WTC11 (cell line): Measurements from ENCODE around the gene CNOT8. TPM values are rescaled to one million over a fixed set of nuclear protein-coding genes. Genes with fewer than 3 reads are reported as not detected.

Experiments
- ATAC-seq: fragments of 200-7000 bp; cut with Tn5 transposase; 2 replicates; pipeline ENCODE4 v1.10.0; 2021; ENCODE audit warnings: mild to moderate bottlenecking, moderate library complexity
- CTCF ChIA-PET: fragments of 300-600 bp; sonication (Branson Sonifier 250); formaldehyde crosslinking; loops from one replicate; lab custom pipeline; 2021; ENCODE audit warnings: antibody characterized with exemption; lab: Charles Lee
- POLR2A ChIA-PET: fragments of 350-600 bp; sonication (Branson Sonifier 250); formaldehyde crosslinking; loops from one replicate; lab custom pipeline; 2021; ENCODE audit warnings: antibody characterized with exemption; lab: Charles Lee
- DNase-seq: peaks from one replicate; pipeline ENCODE4 v3.0.0; 2021; ENCODE audit warnings: low spot score
- H3K27ac Mint-ChIP-seq: 2 replicates; pipeline ENCODE4 v1.8.0; 2021; ENCODE audit warnings: mixed read lengths
- H3K27me3 Mint-ChIP-seq: 2 replicates; pipeline ENCODE4 v1.8.0; 2021; ENCODE audit warnings: low read depth, mild to moderate bottlenecking, moderate library complexity, mixed read lengths
- H3K36me3 Mint-ChIP-seq: 2 replicates; pipeline ENCODE4 v1.8.0; 2021; ENCODE audit warnings: mixed read lengths
- H3K4me1 Mint-ChIP-seq: 2 replicates; pipeline ENCODE4 v1.8.0; 2022; ENCODE audit warnings: mixed read lengths
- H3K4me3 Mint-ChIP-seq: 2 replicates; pipeline ENCODE4 v1.8.0; 2021; ENCODE audit warnings: mild to moderate bottlenecking, moderate library complexity, mixed read lengths
- H3K9me3 Mint-ChIP-seq: 2 replicates; pipeline ENCODE4 v1.8.0; 2021; ENCODE audit warnings: mixed read lengths
- ATF1 ChIP-seq: sonication (generic); formaldehyde crosslinking; IDR thresholded peaks from 2 replicates; pipeline ENCODE4 v1.8.1; 2023; ENCODE audit warnings: mild to moderate bottlenecking, moderate library complexity, missing genetic modification reagents
- FOXJ3 ChIP-seq: sonication (generic); formaldehyde crosslinking; IDR thresholded peaks from 2 replicates; pipeline ENCODE4 v1.9.0; 2021; ENCODE audit warnings: missing genetic modification reagents, mild to moderate bottlenecking, borderline replicate concordance
- GABPB1 ChIP-seq: sonication (generic); formaldehyde crosslinking; IDR thresholded peaks from 2 replicates; pipeline ENCODE4 v1.8.1; 2023; ENCODE audit warnings: mild to moderate bottlenecking, missing genetic modification reagents
- GRHL2 ChIP-seq: fragments of 250-450 bp; sonication (Bioruptor Pico); IDR thresholded peaks from 2 replicates; pipeline ENCODE4 v1.8.0; 2022; ENCODE audit warnings: mild to moderate bottlenecking, moderate library complexity; ENCODE audit not compliant: insufficient replicate concordance, severe bottlenecking
- MYBL2 ChIP-seq: sonication (generic); formaldehyde crosslinking; IDR thresholded peaks from 2 replicates; pipeline ENCODE4 v1.8.1; 2023; ENCODE audit warnings: mild to moderate bottlenecking, moderate library complexity, missing genetic modification reagents
- NFATC4 ChIP-seq: fragments of 250-450 bp; sonication (Bioruptor Pico); IDR thresholded peaks from 2 replicates; pipeline ENCODE4 v1.9.0; 2021; ENCODE audit warnings: mild to moderate bottlenecking
- SMAD3 ChIP-seq: sonication (generic); formaldehyde crosslinking; IDR thresholded peaks from 2 replicates; pipeline ENCODE4 v1.8.0; 2022; ENCODE audit warnings: missing genetic modification reagents, mild to moderate bottlenecking, borderline replicate concordance
- SMAD4 ChIP-seq: sonication (generic); formaldehyde crosslinking; IDR thresholded peaks from 2 replicates; pipeline ENCODE4 v1.8.0; 2022; ENCODE audit warnings: mild to moderate bottlenecking, missing genetic modification reagents
- TP53 ChIP-seq: sonication (generic); formaldehyde crosslinking; IDR thresholded peaks from 2 replicates; pipeline ENCODE4 v1.8.1; 2023; ENCODE audit warnings: mild to moderate bottlenecking, missing genetic modification reagents
- ZNF121 ChIP-seq: sonication (generic); formaldehyde crosslinking; IDR thresholded peaks from 2 replicates; pipeline ENCODE4 v1.8.0; 2023; ENCODE audit warnings: missing genetic modification reagents
- ZNF219 ChIP-seq: sonication (generic); formaldehyde crosslinking; IDR thresholded peaks from 2 replicates; pipeline ENCODE4 v1.8.0; 2023; ENCODE audit warnings: missing genetic modification reagents, mild to moderate bottlenecking, borderline replicate concordance
- total RNA-seq: library from RNA; stranded (reverse); gene quantifications from 3 replicates; pipeline ENCODE4 v1.2.3, GENCODE V29; 2021
- TF ChIP-seq, protein P1 (sequence below): sonication (generic); formaldehyde crosslinking; IDR thresholded peaks from 2 replicates; pipeline ENCODE4 v1.8.1; 2023; ENCODE audit warnings: mild to moderate bottlenecking, missing genetic modification reagents, borderline replicate concordance
- TF ChIP-seq, protein P2 (sequence below): sonication (generic); formaldehyde crosslinking; IDR thresholded peaks from 2 replicates; pipeline ENCODE4 v1.8.0; 2022; ENCODE audit warnings: mild to moderate bottlenecking, missing genetic modification reagents
- TF ChIP-seq, protein P3 (sequence below): fragments of 250-450 bp; sonication (Bioruptor Pico); IDR thresholded peaks from 2 replicates; pipeline ENCODE4 v1.9.0; 2021; ENCODE audit warnings: mild to moderate bottlenecking
- TF ChIP-seq, protein P4 (sequence below): sonication (generic); formaldehyde crosslinking; conservative IDR thresholded peaks from 2 replicates; pipeline ENCODE4 v1.8.1; 2022; ENCODE audit warnings: mild to moderate bottlenecking, missing genetic modification reagents
- TF ChIP-seq, protein P5 (sequence below): sonication (generic); formaldehyde crosslinking; IDR thresholded peaks from 2 replicates; pipeline ENCODE4 v1.8.1; 2023; ENCODE audit warnings: mild to moderate bottlenecking, missing genetic modification reagents, moderate library complexity
- TF ChIP-seq, protein P6 (sequence below): sonication (generic); formaldehyde crosslinking; IDR thresholded peaks from 2 replicates; pipeline ENCODE4 v1.8.1; 2023; ENCODE audit warnings: mild to moderate bottlenecking, moderate library complexity, missing genetic modification reagents
- TF ChIP-seq, protein P7 (sequence below): fragments of 250-450 bp; sonication (Bioruptor Pico); IDR thresholded peaks from 2 replicates; pipeline ENCODE4 v1.8.0; 2021; ENCODE audit warnings: mild to moderate bottlenecking

CNOT8 gene
- total RNA-seq, 1 experiment from 2014 or later, result 58.6 TPM

DNA sequence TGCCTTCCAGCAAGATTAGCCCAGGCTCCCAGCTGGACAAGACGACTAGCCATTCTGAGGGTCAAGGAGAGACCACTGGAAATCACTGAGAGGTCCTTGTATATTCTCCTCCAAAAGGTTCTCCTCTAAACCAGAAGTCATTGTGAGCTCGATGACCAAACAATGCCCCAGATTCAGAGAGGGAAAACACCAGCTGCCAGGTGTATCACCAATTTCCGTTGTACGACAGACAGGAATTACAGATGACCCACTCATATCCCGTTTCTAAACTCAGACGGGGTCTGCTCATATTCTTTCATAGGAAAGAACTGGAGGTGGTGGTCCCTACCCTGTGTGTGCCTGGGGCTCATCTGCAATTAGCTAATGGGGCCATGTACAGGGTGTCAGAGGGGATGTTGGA is 22.2 kb upstream of the CNOT8 start:
- TF ChIP-seq, protein P1, sequence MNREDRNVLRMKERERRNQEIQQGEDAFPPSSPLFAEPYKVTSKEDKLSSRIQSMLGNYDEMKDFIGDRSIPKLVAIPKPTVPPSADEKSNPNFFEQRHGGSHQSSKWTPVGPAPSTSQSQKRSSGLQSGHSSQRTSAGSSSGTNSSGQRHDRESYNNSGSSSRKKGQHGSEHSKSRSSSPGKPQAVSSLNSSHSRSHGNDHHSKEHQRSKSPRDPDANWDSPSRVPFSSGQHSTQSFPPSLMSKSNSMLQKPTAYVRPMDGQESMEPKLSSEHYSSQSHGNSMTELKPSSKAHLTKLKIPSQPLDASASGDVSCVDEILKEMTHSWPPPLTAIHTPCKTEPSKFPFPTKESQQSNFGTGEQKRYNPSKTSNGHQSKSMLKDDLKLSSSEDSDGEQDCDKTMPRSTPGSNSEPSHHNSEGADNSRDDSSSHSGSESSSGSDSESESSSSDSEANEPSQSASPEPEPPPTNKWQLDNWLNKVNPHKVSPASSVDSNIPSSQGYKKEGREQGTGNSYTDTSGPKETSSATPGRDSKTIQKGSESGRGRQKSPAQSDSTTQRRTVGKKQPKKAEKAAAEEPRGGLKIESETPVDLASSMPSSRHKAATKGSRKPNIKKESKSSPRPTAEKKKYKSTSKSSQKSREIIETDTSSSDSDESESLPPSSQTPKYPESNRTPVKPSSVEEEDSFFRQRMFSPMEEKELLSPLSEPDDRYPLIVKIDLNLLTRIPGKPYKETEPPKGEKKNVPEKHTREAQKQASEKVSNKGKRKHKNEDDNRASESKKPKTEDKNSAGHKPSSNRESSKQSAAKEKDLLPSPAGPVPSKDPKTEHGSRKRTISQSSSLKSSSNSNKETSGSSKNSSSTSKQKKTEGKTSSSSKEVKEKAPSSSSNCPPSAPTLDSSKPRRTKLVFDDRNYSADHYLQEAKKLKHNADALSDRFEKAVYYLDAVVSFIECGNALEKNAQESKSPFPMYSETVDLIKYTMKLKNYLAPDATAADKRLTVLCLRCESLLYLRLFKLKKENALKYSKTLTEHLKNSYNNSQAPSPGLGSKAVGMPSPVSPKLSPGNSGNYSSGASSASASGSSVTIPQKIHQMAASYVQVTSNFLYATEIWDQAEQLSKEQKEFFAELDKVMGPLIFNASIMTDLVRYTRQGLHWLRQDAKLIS (CRISPR knock-in tag), result no peak
- TF ChIP-seq ZNF121 (no peak), GRHL2 (no peak), ATF1 (CRISPR knock-in tag) (no peak), ZNF219 (CRISPR knock-in tag) (no peak), SMAD3 (no peak), MYBL2 (CRISPR knock-in tag) (no peak), NFATC4 (CRISPR knock-in tag) (no peak), TP53 (CRISPR knock-in tag) (no peak), SMAD4 (CRISPR knock-in tag) (no peak), GABPB1 (no peak), FOXJ3 (no peak)
- TF ChIP-seq, protein P2, sequence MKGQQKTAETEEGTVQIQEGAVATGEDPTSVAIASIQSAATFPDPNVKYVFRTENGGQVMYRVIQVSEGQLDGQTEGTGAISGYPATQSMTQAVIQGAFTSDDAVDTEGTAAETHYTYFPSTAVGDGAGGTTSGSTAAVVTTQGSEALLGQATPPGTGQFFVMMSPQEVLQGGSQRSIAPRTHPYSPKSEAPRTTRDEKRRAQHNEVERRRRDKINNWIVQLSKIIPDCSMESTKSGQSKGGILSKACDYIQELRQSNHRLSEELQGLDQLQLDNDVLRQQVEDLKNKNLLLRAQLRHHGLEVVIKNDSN (CRISPR knock-in tag), result no peak
- TF ChIP-seq, protein P3, sequence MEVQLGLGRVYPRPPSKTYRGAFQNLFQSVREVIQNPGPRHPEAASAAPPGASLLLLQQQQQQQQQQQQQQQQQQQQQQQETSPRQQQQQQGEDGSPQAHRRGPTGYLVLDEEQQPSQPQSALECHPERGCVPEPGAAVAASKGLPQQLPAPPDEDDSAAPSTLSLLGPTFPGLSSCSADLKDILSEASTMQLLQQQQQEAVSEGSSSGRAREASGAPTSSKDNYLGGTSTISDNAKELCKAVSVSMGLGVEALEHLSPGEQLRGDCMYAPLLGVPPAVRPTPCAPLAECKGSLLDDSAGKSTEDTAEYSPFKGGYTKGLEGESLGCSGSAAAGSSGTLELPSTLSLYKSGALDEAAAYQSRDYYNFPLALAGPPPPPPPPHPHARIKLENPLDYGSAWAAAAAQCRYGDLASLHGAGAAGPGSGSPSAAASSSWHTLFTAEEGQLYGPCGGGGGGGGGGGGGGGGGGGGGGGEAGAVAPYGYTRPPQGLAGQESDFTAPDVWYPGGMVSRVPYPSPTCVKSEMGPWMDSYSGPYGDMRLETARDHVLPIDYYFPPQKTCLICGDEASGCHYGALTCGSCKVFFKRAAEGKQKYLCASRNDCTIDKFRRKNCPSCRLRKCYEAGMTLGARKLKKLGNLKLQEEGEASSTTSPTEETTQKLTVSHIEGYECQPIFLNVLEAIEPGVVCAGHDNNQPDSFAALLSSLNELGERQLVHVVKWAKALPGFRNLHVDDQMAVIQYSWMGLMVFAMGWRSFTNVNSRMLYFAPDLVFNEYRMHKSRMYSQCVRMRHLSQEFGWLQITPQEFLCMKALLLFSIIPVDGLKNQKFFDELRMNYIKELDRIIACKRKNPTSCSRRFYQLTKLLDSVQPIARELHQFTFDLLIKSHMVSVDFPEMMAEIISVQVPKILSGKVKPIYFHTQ, result no peak
- TF ChIP-seq, protein P4, sequence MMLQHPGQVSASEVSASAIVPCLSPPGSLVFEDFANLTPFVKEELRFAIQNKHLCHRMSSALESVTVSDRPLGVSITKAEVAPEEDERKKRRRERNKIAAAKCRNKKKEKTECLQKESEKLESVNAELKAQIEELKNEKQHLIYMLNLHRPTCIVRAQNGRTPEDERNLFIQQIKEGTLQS (CRISPR knock-in tag), result no peak
- TF ChIP-seq, protein P5, sequence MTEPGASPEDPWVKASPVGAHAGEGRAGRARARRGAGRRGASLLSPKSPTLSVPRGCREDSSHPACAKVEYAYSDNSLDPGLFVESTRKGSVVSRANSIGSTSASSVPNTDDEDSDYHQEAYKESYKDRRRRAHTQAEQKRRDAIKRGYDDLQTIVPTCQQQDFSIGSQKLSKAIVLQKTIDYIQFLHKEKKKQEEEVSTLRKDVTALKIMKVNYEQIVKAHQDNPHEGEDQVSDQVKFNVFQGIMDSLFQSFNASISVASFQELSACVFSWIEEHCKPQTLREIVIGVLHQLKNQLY (CRISPR knock-in tag), result no peak
- TF ChIP-seq, protein P6, sequence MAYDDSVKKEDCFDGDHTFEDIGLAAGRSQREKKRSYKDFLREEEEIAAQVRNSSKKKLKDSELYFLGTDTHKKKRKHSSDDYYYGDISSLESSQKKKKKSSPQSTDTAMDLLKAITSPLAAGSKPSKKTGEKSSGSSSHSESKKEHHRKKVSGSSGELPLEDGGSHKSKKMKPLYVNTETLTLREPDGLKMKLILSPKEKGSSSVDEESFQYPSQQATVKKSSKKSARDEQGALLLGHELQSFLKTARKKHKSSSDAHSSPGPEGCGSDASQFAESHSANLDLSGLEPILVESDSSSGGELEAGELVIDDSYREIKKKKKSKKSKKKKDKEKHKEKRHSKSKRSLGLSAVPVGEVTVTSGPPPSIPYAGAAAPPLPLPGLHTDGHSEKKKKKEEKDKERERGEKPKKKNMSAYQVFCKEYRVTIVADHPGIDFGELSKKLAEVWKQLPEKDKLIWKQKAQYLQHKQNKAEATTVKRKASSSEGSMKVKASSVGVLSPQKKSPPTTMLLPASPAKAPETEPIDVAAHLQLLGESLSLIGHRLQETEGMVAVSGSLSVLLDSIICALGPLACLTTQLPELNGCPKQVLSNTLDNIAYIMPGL (CRISPR knock-in tag), result no peak
- TF ChIP-seq, protein P7, sequence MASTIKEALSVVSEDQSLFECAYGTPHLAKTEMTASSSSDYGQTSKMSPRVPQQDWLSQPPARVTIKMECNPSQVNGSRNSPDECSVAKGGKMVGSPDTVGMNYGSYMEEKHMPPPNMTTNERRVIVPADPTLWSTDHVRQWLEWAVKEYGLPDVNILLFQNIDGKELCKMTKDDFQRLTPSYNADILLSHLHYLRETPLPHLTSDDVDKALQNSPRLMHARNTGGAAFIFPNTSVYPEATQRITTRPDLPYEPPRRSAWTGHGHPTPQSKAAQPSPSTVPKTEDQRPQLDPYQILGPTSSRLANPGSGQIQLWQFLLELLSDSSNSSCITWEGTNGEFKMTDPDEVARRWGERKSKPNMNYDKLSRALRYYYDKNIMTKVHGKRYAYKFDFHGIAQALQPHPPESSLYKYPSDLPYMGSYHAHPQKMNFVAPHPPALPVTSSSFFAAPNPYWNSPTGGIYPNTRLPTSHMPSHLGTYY (CRISPR knock-in tag), result no peak
- ChIA-PET CTCF (no interaction called here), POLR2A (no interaction called here)
- ATAC-seq (no peak), DNase-seq (no peak)
- H3K9me3 Mint-ChIP-seq, result no peaks in the 10 kb centered on the region
- H3K36me3 Mint-ChIP-seq, result peaks cover 4% of the 10 kb centered on the region
- no peak overlapping the region for H3K27ac Mint-ChIP-seq
- no peaks in the 10 kb centered on the region for H3K4me1 Mint-ChIP-seq
- H3K27me3 Mint-ChIP-seq, result no peaks in the 10 kb centered on the region
- no peak overlapping the region for H3K4me3 Mint-ChIP-seq
